ENCODE measurements around the gene HAP1. TPM values are rescaled to one million over a fixed set of nuclear protein-coding genes. Genes with fewer than 3 reads are reported as not detected.

The HAP1 gene
- total RNA-seq, 1 experiment from 2014 or later = 2.5 TPM

DNA sequence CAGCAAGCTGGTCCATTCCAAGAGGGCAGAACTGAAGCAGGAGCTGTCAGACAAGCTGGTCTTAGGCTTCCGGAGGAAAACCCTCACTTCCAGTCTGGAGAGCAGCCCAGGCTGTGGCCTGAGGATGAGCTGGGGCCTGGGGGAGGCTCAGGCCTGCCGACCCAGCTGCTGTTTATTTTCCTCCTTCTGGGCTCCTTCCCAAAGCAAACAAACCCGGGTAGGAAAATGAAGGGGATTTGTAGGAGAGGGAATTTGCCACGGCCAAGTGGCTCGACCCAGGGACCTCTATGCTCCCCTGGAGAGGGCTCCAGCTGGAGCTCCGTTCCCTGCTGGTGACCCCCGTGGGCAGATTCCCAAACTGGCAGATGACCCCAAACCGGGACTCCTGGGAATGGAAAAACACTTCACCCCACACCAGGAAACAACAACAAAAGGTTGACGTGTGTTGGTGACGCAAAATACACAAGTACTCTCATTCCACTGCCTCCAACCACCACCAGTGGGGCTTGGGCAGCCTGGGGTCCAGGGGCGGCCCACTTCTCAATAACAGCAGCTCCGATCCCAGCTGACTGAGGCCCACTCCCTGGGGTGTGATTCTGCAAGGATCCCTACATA is 43.2 kb upstream of the HAP1 start:
- Histone ChIP-seq H4K91ac (ENCODE audit: insufficient read length, low read depth, low read length) (no peak overlapping the region), H2AK5ac (ENCODE audit: insufficient read length, low read length) (no peak overlapping the region), H3K23ac (ENCODE audit: insufficient read length, low read depth, low read length) (no peak overlapping the region), H3K79me2 (ENCODE audit: insufficient read depth, low read length) (no peaks in the 10 kb centered on the region; the same call in 1 of the 2 replicates), H3K4ac (ENCODE audit: low read depth, low read length) (no peak overlapping the region), H4K20me1 (ENCODE audit: control insufficient read depth, insufficient read depth, insufficient read length) (no peaks in the 10 kb centered on the region), H2BK15ac (ENCODE audit: low read depth, low read length) (no peak overlapping the region), H3K4me2 (ENCODE audit: insufficient read depth, insufficient read length, low read length) (no peak overlapping the region), H2AFZ (ENCODE audit: low read length) (no peak overlapping the region), H3K23me2 (ENCODE audit: insufficient read length, low read depth, low read length, poor library complexity, severe bottlenecking) (no peaks in the 10 kb centered on the region), H3K18ac (ENCODE audit: insufficient read length, low read depth, low read length) (no peak overlapping the region), H2BK5ac (ENCODE audit: insufficient read length, low read length) (no peak overlapping the region), H4K8ac (replicated peaks; ENCODE audit: insufficient read length, low read depth, low read length) (no peak overlapping the region), H3K4me1 (ENCODE audit: insufficient read depth, low read length) (peaks cover 2% of the 10 kb centered on the region; the same call in 1 of the 2 replicates), H3T11ph (ENCODE audit: low read length) (no peak overlapping the region), H3K9ac (ENCODE audit: extremely low read depth, insufficient read length, low read length) (no peak overlapping the region), H3K9me3 (ENCODE audit: control insufficient read depth, low read depth, low read length) (no peaks in the 10 kb centered on the region), H3K79me1 (ENCODE audit: insufficient read depth, low read depth, low read length, poor library complexity, severe bottlenecking) (no peaks in the 10 kb centered on the region), H2BK12ac (ENCODE audit: insufficient read length, low read depth, low read length) (no peak overlapping the region), H2BK20ac (ENCODE audit: low read depth, low read length, poor library complexity, severe bottlenecking) (no peak overlapping the region), H3K27ac (ENCODE audit: insufficient read length, low read depth, low read length) (no peak overlapping the region), H4K5ac (ENCODE audit: insufficient read length, low read depth, low read length) (no peak overlapping the region), H3K56ac (ENCODE audit: insufficient read length, low read depth, low read length) (no peak overlapping the region), H3K14ac (ENCODE audit: insufficient read depth, low read length) (peak overlapping the region; percentile 50; the same call in 1 of the 2 replicates), H2BK120ac (ENCODE audit: low read depth, low read length, poor library complexity, severe bottlenecking) (no peak overlapping the region), H3K27me3 (ENCODE audit: insufficient read depth, low read length) (no peaks in the 10 kb centered on the region)
- WGBS (ENCODE audit: extremely low coverage, insufficient read length, low lambda C conversion rate) = no CpG with 5 or more reads among the region's 12 CpGs
- Mint-ChIP-seq H3K36me3 (ENCODE audit: insufficient read depth in 1 of 3, low read depth in 3 of 3) (peaks cover 5 to 19% (median 19%) of the 10 kb centered on the region in 3 experiments), H3K27ac (peak overlapping the region in 1 of 3 experiments; percentile 18; a peak in 1 of 7 replicates), H3K27me3 (ENCODE audit: low read depth) (no peaks in the 10 kb centered on the region), H3K4me3 (no peak overlapping the region), H3K9me3 (no peaks in the 10 kb centered on the region), H3K4me1 (peaks cover 56 to 65% of the 10 kb centered on the region in 2 experiments)
- DNase-seq = no peak
- TF ChIP-seq, protein P1, sequence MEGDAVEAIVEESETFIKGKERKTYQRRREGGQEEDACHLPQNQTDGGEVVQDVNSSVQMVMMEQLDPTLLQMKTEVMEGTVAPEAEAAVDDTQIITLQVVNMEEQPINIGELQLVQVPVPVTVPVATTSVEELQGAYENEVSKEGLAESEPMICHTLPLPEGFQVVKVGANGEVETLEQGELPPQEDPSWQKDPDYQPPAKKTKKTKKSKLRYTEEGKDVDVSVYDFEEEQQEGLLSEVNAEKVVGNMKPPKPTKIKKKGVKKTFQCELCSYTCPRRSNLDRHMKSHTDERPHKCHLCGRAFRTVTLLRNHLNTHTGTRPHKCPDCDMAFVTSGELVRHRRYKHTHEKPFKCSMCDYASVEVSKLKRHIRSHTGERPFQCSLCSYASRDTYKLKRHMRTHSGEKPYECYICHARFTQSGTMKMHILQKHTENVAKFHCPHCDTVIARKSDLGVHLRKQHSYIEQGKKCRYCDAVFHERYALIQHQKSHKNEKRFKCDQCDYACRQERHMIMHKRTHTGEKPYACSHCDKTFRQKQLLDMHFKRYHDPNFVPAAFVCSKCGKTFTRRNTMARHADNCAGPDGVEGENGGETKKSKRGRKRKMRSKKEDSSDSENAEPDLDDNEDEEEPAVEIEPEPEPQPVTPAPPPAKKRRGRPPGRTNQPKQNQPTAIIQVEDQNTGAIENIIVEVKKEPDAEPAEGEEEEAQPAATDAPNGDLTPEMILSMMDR (conservative IDR thresholded peaks at IDR 0.05) = no peak
